ENCODE measurements around the gene PDGFC.

PDGFC gene

DNA sequence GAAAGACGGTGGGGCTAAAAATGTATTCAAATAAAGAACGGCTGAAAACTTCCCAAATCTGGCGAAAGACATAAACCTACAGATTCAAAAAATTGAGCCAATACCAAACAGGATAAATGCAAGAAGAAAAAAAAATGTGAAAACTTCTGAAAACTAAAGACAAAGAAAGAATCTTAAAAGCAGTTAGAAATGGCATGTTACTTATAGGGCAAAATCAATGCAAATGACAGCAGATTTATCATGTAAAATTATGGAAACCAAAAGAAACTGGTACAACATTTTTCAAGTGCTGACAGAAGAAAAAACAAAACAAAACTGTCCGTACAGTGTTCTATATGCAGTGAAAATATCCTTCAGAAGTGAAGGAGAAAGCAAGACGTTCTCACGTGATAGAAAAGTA, 239.0 kb downstream of the PDGFC start:
- DNase-seq (ENCODE audit: low read depth): no peak
- no peak overlapping the region for H3K4me3 ChIP-seq (ENCODE audit: low read depth, low read length)

GRCh38 chr4:156729416-156729815, 242.2 kb downstream of the PDGFC start:
- H3K4me3 ChIP-seq (ENCODE audit: low read depth, low read length): no peak overlapping the region
- DNase-seq (ENCODE audit: low read depth): no peak

- no peak overlapping the region for H3K4me3 ChIP-seq (ENCODE audit: low read depth, low read length)
- no peak for DNase-seq (ENCODE audit: low read depth)
Measured at GRCh38 chr4:156725257-156725656, 246.3 kb downstream of the PDGFC start.

- no peak overlapping the region for H3K4me3 ChIP-seq (ENCODE audit: low read depth, low read length)
- no peak for DNase-seq (ENCODE audit: low read depth)
Measured at GRCh38 chr4:156723951-156724668, 247.5 kb downstream of the PDGFC start.

DNA sequence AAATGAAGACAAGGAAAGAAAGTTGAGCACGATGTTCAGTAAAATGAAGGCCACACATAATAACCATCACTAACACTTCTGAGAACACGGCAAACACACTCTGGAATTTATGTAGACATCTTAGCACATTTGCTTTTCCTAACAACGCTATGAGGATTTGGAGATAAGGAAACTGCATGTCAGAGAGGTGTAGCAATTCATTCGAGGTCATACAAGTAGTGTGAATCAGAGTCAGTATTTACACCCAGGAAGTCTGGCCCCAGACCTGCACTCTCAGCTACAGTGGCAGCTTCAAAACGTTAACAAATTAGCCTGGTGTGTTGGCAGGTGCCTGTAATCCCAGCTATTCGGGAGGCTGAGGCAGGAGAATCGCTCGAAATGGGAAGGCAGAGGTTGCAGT, 253.4 kb downstream of the PDGFC start:
- no peak overlapping the region for H3K4me3 ChIP-seq (ENCODE audit: low read depth, low read length)
- no peak for DNase-seq (ENCODE audit: low read depth)

- no peak overlapping the region for H3K4me3 ChIP-seq (ENCODE audit: low read depth, low read length)
- no peak for DNase-seq (ENCODE audit: low read depth)
Measured at GRCh38 chr4:156711193-156711590, 260.4 kb downstream of the PDGFC start.
